HepG2 (cell line): ENCODE measurements around the gene GSTP1. TPM values are rescaled to one million over a fixed set of nuclear protein-coding genes. Genes with fewer than 3 reads are reported as not detected.

Experiments used
- ASH2L ChIP-seq: fragments of 300-600, 200-600 bp; sonication (generic); IDR thresholded peaks from 2 replicates; pipeline ENCODE4 v1.7.0; 2017; ENCODE audit warnings: low read depth, mild to moderate bottlenecking, moderate library complexity, mixed read lengths, low read length; ENCODE audit not compliant: insufficient read length
- CBFB ChIP-seq: sonication (generic); formaldehyde crosslinking; IDR thresholded peaks from 2 replicates; pipeline ENCODE4 v1.4.0; 2020; ENCODE audit warnings: missing genetic modification reagents
- DRAP1 ChIP-seq: IDR thresholded peaks from 2 replicates; pipeline ENCODE4 v1.6.1; 2016; ENCODE audit warnings: missing genetic modification reagents, missing compliant biosample characterization
- GABPB1 ChIP-seq: IDR thresholded peaks from 2 replicates; pipeline ENCODE4 v1.6.1; 2016; ENCODE audit warnings: mild to moderate bottlenecking, missing genetic modification reagents, moderate library complexity, missing compliant biosample characterization
- IRX3 ChIP-seq: sonication (generic); formaldehyde crosslinking; IDR thresholded peaks from 2 replicates; pipeline ENCODE4 v1.8.1; 2023; ENCODE audit warnings: mild to moderate bottlenecking, low read depth, missing genetic modification reagents, borderline replicate concordance
- KDM4B ChIP-seq: sonication (generic); formaldehyde crosslinking; IDR thresholded peaks from 2 replicates; pipeline ENCODE4 v1.4.0; 2020; ENCODE audit warnings: missing genetic modification reagents
- MBNL3 ChIP-seq: fragments of 250-450 bp; sonication (Bioruptor Pico); conservative IDR thresholded peaks from 2 replicates; pipeline ENCODE4 v1.8.0; 2022; ENCODE audit warnings: mild to moderate bottlenecking, inconsistent platforms
- NRL ChIP-seq: sonication (generic); formaldehyde crosslinking; IDR thresholded peaks from 2 replicates; pipeline ENCODE4 v1.5.0; 2020; ENCODE audit warnings: missing genetic modification reagents, mild to moderate bottlenecking, moderate library complexity, borderline replicate concordance
- STAT5B ChIP-seq: sonication (generic); formaldehyde crosslinking; IDR thresholded peaks from 2 replicates; pipeline ENCODE4 v1.4.0; 2020; ENCODE audit warnings: missing genetic modification reagents
- TEF ChIP-seq: sonication (generic); formaldehyde crosslinking; IDR thresholded peaks from 2 replicates; pipeline ENCODE4 v1.5.0; 2020; ENCODE audit warnings: missing genetic modification reagents
- TFDP2 ChIP-seq: sonication (generic); formaldehyde crosslinking; IDR thresholded peaks from 2 replicates; pipeline ENCODE4 v1.4.0; 2020; ENCODE audit warnings: missing genetic modification reagents
- TGIF2 ChIP-seq: IDR thresholded peaks from 2 replicates; pipeline ENCODE4 v1.6.1; 2016; ENCODE audit warnings: control low read depth, missing compliant biosample characterization
- TOPORS ChIP-seq: sonication (generic); formaldehyde crosslinking; IDR thresholded peaks from 2 replicates; pipeline ENCODE4 v1.8.0; 2023; ENCODE audit warnings: mild to moderate bottlenecking, missing genetic modification reagents
- TP53 ChIP-seq: sonication (generic); formaldehyde crosslinking; conservative IDR thresholded peaks from 2 replicates; pipeline ENCODE4 v1.4.0; 2020; ENCODE audit warnings: missing genetic modification reagents
- YEATS4 ChIP-seq: sonication (generic); formaldehyde crosslinking; IDR thresholded peaks from 2 replicates; pipeline ENCODE4 v1.4.0; 2020; ENCODE audit warnings: missing genetic modification reagents, borderline replicate concordance
- ZNF124 ChIP-seq: sonication (generic); formaldehyde crosslinking; IDR thresholded peaks from 2 replicates; pipeline ENCODE4 v1.4.0; 2020; ENCODE audit warnings: missing genetic modification reagents
- ZNF207 ChIP-seq: fragments of 450-650 bp; IDR thresholded peaks from 2 replicates; pipeline ENCODE4 v1.6.1; 2016; ENCODE audit warnings: antibody characterized with exemption, borderline replicate concordance
- ZNF367 ChIP-seq: sonication (generic); formaldehyde crosslinking; IDR thresholded peaks from 2 replicates; pipeline ENCODE4 v1.4.0; 2020; ENCODE audit warnings: missing genetic modification reagents, borderline replicate concordance
- ZNF468 ChIP-seq: sonication (generic); formaldehyde crosslinking; IDR thresholded peaks from 2 replicates; pipeline ENCODE4 v1.8.0; 2022; ENCODE audit warnings: mild to moderate bottlenecking, moderate library complexity, missing genetic modification reagents
- ZNF761 ChIP-seq: sonication (generic); formaldehyde crosslinking; conservative IDR thresholded peaks from 2 replicates; pipeline ENCODE4 v1.4.0; 2020; ENCODE audit warnings: mild to moderate bottlenecking, missing genetic modification reagents
- polyA plus RNA-seq, 8 experiments: library from polyadenylated mRNA; depleted of rRNA in 3 of 8; stranded (reverse) in 7 of 8; unstranded in 1 of 8; fragments of >200 nt; fragmentation: Illumina TruSeq in 4 of 8; extraction: Trizol in 4 of 8; gene quantifications; 2 replicates each; pipeline versions ENCODE4 v1.2.1 to v1.2.3, GENCODE V29; 2011 to 2016; ENCODE audit warnings: low read depth in 4 of 8, missing spikeins in 1 of 8, mixed read lengths in 1 of 8; ENCODE audit not compliant: insufficient read depth in 1 of 8
- total RNA-seq, 5 experiments: library from RNA; depleted of rRNA; stranded (reverse); fragments of >200 nt; fragmentation: Illumina TruSeq; extraction: Trizol; gene quantifications; 2 replicates each; pipeline ENCODE4 v1.2.3, GENCODE V29; 2016; ENCODE audit warnings: low read depth in 1 of 5
- TF ChIP-seq, protein P1 (sequence below): sonication (generic); formaldehyde crosslinking; IDR thresholded peaks from 2 replicates; pipeline ENCODE4 v1.4.0; 2020; ENCODE audit warnings: missing genetic modification reagents, borderline replicate concordance
- TF ChIP-seq, protein P2 (sequence below): sonication (generic); formaldehyde crosslinking; IDR thresholded peaks from 2 replicates; pipeline ENCODE4 v1.5.0; 2020; ENCODE audit warnings: missing genetic modification reagents, mild to moderate bottlenecking, borderline replicate concordance

The GSTP1 gene
- total and polyA plus RNA-seq, 2 of the 13 experiments (the other 11 are each of a cell fraction or from before 2014, with no cell fraction given), result not detected

GRCh38 chr11:67629386-67630227 is 46.0 kb downstream of the GSTP1 start, which contains the start of gene NUDT8 (continued):
- TF ChIP-seq TP53 (no peak), STAT5B (0 out of 2 replicates have a peak, but pooled peaks have one; percentile 38), CBFB (CRISPR knock-in tag) (peak; percentile 38; the same call in 1 of the 2 replicates), MBNL3 (CRISPR knock-in tag) (no peak), KDM4B (CRISPR knock-in tag) (0 out of 2 replicates have a peak, but pooled peaks have one; percentile 40), ZNF124 (CRISPR knock-in tag) (peak; percentile 47), GABPB1 (CRISPR knock-in tag) (peak; percentile 66; the same call in 1 of the 2 replicates), YEATS4 (CRISPR knock-in tag) (peak; percentile 65; the same call in 1 of the 2 replicates), IRX3 (CRISPR knock-in tag) (no peak; the same call in 1 of the 2 replicates), TEF (no peak), ZNF761 (CRISPR knock-in tag) (peak; percentile 86), DRAP1 (CRISPR knock-in tag) (peak; percentile 35; the same call in 1 of the 2 replicates), TFDP2 (CRISPR knock-in tag) (peak; percentile 90), ZNF367 (CRISPR knock-in tag) (peak; percentile 40; the same call in 1 of the 2 replicates), ZNF468 (CRISPR knock-in tag) (peak; percentile 96), TGIF2 (CRISPR knock-in tag) (no peak), TOPORS (peak; percentile 66; the same call in 1 of the 2 replicates), NRL (CRISPR knock-in tag) (peak; percentile 87), ASH2L (no peak), ZNF207 (no peak)
- TF ChIP-seq, protein P1, sequence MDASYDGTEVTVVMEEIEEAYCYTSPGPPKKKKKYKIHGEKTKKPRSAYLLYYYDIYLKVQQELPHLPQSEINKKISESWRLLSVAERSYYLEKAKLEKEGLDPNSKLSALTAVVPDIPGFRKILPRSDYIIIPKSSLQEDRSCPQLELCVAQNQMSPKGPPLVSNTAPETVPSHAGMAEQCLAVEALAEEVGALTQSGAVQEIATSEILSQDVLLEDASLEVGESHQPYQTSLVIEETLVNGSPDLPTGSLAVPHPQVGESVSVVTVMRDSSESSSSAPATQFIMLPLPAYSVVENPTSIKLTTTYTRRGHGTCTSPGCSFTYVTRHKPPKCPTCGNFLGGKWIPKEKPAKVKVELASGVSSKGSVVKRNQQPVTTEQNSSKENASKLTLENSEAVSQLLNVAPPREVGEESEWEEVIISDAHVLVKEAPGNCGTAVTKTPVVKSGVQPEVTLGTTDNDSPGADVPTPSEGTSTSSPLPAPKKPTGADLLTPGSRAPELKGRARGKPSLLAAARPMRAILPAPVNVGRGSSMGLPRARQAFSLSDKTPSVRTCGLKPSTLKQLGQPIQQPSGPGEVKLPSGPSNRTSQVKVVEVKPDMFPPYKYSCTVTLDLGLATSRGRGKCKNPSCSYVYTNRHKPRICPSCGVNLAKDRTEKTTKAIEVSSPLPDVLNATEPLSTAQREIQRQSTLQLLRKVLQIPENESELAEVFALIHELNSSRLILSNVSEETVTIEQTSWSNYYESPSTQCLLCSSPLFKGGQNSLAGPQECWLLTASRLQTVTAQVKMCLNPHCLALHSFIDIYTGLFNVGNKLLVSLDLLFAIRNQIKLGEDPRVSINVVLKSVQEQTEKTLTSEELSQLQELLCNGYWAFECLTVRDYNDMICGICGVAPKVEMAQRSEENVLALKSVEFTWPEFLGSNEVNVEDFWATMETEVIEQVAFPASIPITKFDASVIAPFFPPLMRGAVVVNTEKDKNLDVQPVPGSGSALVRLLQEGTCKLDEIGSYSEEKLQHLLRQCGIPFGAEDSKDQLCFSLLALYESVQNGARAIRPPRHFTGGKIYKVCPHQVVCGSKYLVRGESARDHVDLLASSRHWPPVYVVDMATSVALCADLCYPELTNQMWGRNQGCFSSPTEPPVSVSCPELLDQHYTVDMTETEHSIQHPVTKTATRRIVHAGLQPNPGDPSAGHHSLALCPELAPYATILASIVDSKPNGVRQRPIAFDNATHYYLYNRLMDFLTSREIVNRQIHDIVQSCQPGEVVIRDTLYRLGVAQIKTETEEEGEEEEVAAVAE, result no peak
- TF ChIP-seq, protein P2, sequence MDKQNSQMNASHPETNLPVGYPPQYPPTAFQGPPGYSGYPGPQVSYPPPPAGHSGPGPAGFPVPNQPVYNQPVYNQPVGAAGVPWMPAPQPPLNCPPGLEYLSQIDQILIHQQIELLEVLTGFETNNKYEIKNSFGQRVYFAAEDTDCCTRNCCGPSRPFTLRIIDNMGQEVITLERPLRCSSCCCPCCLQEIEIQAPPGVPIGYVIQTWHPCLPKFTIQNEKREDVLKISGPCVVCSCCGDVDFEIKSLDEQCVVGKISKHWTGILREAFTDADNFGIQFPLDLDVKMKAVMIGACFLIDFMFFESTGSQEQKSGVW (CRISPR knock-in tag), result no peak
